SK-N-SH (cell line): ENCODE results near the gene CYLD. TPM values are rescaled to one million over a fixed set of nuclear protein-coding genes. Genes with fewer than 3 reads are reported as not detected.

Experiments used
- CTCF ChIA-PET: fragments of 300-600, 350-600 bp; formaldehyde crosslinking; extraction: SDS; loops from one replicate; lab custom pipeline; 2021; lab: Yijun Ruan, JAX
- POLR2A ChIA-PET: fragments of 350-600 bp; sonication (Branson Sonifier 250); formaldehyde crosslinking; extraction: SDS; loops from one replicate; lab custom pipeline; 2020; ENCODE audit warnings: antibody characterized with exemption, inconsistent platforms; lab: Yijun Ruan, JAX
- DNase-seq: peaks from one replicate; pipeline ENCODE4 v3.0.0; 2012
- H2AFZ ChIP-seq: fragments of 200-600 bp; sonication (generic); 2 replicates; pipeline ENCODE4 v1.8.1; 2016; ENCODE audit warnings: antibody characterized with exemption, mild to moderate bottlenecking, low read depth
- H3F3A ChIP-seq: fragments of 200-600 bp; sonication (generic); replicated peaks from 2 replicates; pipeline ENCODE3; 2016; ENCODE audit warnings: antibody characterized with exemption, mild to moderate bottlenecking; ENCODE audit not compliant: insufficient read depth
- H3K27ac ChIP-seq, 2 experiments: fragments of 200-500 bp in 1 of 2; fragments of 200-600 bp in 1 of 2; sonication (Bioruptor generic) in 1 of 2; sonication (generic), shearing (Covaris generic) in 1 of 2; 2 replicates each; pipeline versions ENCODE4 v1.5.1 to v1.6.1; 2014 to 2016; ENCODE audit warnings: low read depth in 2 of 2, inconsistent platforms in 1 of 2, low read length in 1 of 2, mild to moderate bottlenecking in 1 of 2, mixed read lengths in 1 of 2
- H3K27me3 ChIP-seq: fragments of 200-600 bp; sonication (generic), shearing (Covaris generic); 2 replicates; pipeline ENCODE4 v1.6.1; 2016; ENCODE audit warnings: mixed run types; ENCODE audit not compliant: insufficient read depth
- H3K36me3 ChIP-seq, 2 experiments: fragments of 200-500 bp in 1 of 2; fragments of 200-600 bp in 1 of 2; sonication (Bioruptor generic) in 1 of 2; sonication (generic) in 1 of 2; replicated peaks in 1 of 2; 2 replicates each; pipeline versions ENCODE3 to v1.5.1; 2014 to 2016; ENCODE audit warnings: low read length in 1 of 2, mild to moderate bottlenecking in 1 of 2; ENCODE audit not compliant: insufficient read depth in 2 of 2, control insufficient read depth in 1 of 2
- H3K4me1 ChIP-seq, 2 experiments: fragments of 200-500 bp in 1 of 2; fragments of 200-600 bp in 1 of 2; sonication (Bioruptor generic) in 1 of 2; sonication (generic), shearing (Covaris generic) in 1 of 2; 2 replicates each; pipeline versions ENCODE4 v1.5.1 to v1.6.1; 2014 to 2016; ENCODE audit warnings: low read depth in 1 of 2, low read length in 1 of 2, mixed run types in 1 of 2; ENCODE audit not compliant: insufficient read depth in 2 of 2, control insufficient read depth in 1 of 2
- H3K4me2 ChIP-seq: fragments of 200-600 bp; sonication (generic), shearing (Covaris generic); 2 replicates; pipeline ENCODE4 v1.6.1; 2017; ENCODE audit warnings: mixed run types
- H3K4me3 ChIP-seq, 2 experiments: fragments of 200-500 bp in 1 of 2; fragments of 200-600 bp in 1 of 2; sonication (Bioruptor generic) in 1 of 2; sonication (generic), shearing (Covaris generic) in 1 of 2; 2 replicates each; pipeline versions ENCODE4 v1.5.1 to v1.8.1; 2014 to 2016; ENCODE audit warnings: low read depth in 2 of 2, inconsistent platforms in 1 of 2, low read length in 1 of 2, mild to moderate bottlenecking in 1 of 2, mixed read lengths in 1 of 2, moderate library complexity in 1 of 2
- H3K79me2 ChIP-seq: fragments of 200-600 bp; sonication (generic); 2 replicates; pipeline ENCODE4 v1.8.1; 2017; ENCODE audit warnings: mild to moderate bottlenecking; ENCODE audit not compliant: insufficient read depth
- H3K9ac ChIP-seq: fragments of 200-600 bp; sonication (generic); 2 replicates; pipeline ENCODE4 v1.6.1; 2017; ENCODE audit warnings: mixed run types
- H3K9me2 ChIP-seq: fragments of 200-600 bp; sonication (generic); 2 replicates; pipeline ENCODE4 v1.6.1; 2017; ENCODE audit warnings: mixed run types
- H3K9me3 ChIP-seq: fragments of 200-600 bp; sonication (generic); 2 replicates; pipeline ENCODE4 v1.6.1; 2017; ENCODE audit warnings: mixed run types, mild to moderate bottlenecking, moderate library complexity
- H4K20me1 ChIP-seq: fragments of 200-600 bp; sonication (generic); 2 replicates; pipeline ENCODE4 v1.6.1; 2017; ENCODE audit warnings: mild to moderate bottlenecking, mixed run types; ENCODE audit not compliant: insufficient read depth
- JUND ChIP-seq: IDR thresholded peaks from 2 replicates; pipeline ENCODE4 v1.4.0; 2012
- NFIC ChIP-seq: IDR thresholded peaks from 2 replicates; pipeline ENCODE4 v1.4.0; 2012; ENCODE audit warnings: borderline replicate concordance
- TAF1 ChIP-seq: IDR thresholded peaks from 2 replicates; pipeline ENCODE4 v1.6.1; 2012; ENCODE audit warnings: low read depth, mild to moderate bottlenecking, low read length, moderate library complexity, borderline replicate concordance
- TEAD4 ChIP-seq: IDR thresholded peaks from 2 replicates; pipeline ENCODE4 v1.4.0; 2012; ENCODE audit warnings: mild to moderate bottlenecking, borderline replicate concordance; ENCODE audit not compliant: insufficient read depth
- YY1 ChIP-seq: IDR thresholded peaks from 2 replicates; pipeline ENCODE4 v1.4.0; 2012; ENCODE audit warnings: low read depth, mild to moderate bottlenecking
- WGBS: methylation state at CpG from one replicate; pipeline ENCODE4 v1.1.6; 2017; ENCODE audit warnings: low lambda C conversion rate; 5-methylcytosine and 5-hydroxymethylcytosine counted together
- polyA plus RNA-seq, 3 experiments: library from polyadenylated mRNA; depleted of rRNA; stranded (reverse); fragments of >200 nt; gene quantifications; 2 replicates each; pipeline ENCODE4 v1.2.3, GENCODE V29; 2012
- TF ChIP-seq, protein P1 (sequence below): IDR thresholded peaks from 2 replicates; pipeline ENCODE4; 2012
- TF ChIP-seq, protein P2 (sequence below): IDR thresholded peaks from 2 replicates; pipeline ENCODE4 v1.6.1; 2012; ENCODE audit warnings: mild to moderate bottlenecking, low read depth, low read length, moderate library complexity
- TF ChIP-seq, protein P3 (sequence below): IDR thresholded peaks from 2 replicates; pipeline ENCODE4 v1.4.0; 2012; ENCODE audit warnings: low read depth

CYLD gene
- polyA plus RNA-seq, 1 of the 3 experiments (the other 2 are of a cell fraction) = 6.5 TPM

DNA sequence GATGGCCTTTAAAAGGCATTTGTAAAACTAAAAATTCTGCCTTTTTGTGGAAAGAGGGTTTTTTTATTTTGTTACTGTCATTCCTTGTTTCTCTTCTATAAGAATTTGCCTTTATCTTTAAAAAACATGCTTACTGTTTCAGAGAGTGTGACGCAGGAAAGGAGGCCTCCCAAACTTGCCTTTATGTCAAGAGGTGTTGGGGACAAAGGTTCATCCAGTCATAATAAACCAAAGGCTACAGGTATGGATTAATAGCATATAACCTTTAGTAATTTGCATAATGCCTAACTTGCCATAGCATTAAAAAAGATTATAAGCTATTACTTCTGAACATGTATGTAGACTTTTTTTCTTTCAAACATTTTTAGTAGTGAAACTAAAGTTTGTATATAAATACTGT lies 34.2 kb downstream of the CYLD start:
- Histone ChIP-seq H3K36me3 (peaks cover 21 to 28% of the 10 kb centered on the region in 2 experiments), H2AFZ (no peak overlapping the region), H3K9me3 (no peaks in the 10 kb centered on the region), H3K79me2 (peaks cover 10% of the 10 kb centered on the region; the same call in 1 of the 2 replicates), H3K4me2 (no peak overlapping the region), H3K27me3 (no peaks in the 10 kb centered on the region), H3K27ac (no peak overlapping the region), H3K4me3 (no peak overlapping the region), H3K4me1 (no peaks in the 10 kb centered on the region), H3K9ac (no peak overlapping the region), H3F3A (peaks cover 4% of the 10 kb centered on the region), H4K20me1 (no peaks in the 10 kb centered on the region), H3K9me2 (no peaks in the 10 kb centered on the region)
- ChIA-PET CTCF (interaction anchor here (1.7 kb wide), 1 partner anchor 29 kb away, joined by 6 read pairs; no protein-coding TSS in a partner anchor), POLR2A (no interaction called here)
- TF ChIP-seq, protein P1, sequence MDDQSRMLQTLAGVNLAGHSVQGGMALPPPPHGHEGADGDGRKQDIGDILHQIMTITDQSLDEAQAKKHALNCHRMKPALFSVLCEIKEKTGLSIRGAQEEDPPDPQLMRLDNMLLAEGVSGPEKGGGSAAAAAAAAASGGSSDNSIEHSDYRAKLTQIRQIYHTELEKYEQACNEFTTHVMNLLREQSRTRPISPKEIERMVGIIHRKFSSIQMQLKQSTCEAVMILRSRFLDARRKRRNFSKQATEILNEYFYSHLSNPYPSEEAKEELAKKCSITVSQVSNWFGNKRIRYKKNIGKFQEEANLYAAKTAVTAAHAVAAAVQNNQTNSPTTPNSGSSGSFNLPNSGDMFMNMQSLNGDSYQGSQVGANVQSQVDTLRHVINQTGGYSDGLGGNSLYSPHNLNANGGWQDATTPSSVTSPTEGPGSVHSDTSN = no peak
- TF ChIP-seq TEAD4 (no peak), JUND (no peak), YY1 (no peak), TAF1 (no peak), NFIC (no peak)
- TF ChIP-seq, protein P2, sequence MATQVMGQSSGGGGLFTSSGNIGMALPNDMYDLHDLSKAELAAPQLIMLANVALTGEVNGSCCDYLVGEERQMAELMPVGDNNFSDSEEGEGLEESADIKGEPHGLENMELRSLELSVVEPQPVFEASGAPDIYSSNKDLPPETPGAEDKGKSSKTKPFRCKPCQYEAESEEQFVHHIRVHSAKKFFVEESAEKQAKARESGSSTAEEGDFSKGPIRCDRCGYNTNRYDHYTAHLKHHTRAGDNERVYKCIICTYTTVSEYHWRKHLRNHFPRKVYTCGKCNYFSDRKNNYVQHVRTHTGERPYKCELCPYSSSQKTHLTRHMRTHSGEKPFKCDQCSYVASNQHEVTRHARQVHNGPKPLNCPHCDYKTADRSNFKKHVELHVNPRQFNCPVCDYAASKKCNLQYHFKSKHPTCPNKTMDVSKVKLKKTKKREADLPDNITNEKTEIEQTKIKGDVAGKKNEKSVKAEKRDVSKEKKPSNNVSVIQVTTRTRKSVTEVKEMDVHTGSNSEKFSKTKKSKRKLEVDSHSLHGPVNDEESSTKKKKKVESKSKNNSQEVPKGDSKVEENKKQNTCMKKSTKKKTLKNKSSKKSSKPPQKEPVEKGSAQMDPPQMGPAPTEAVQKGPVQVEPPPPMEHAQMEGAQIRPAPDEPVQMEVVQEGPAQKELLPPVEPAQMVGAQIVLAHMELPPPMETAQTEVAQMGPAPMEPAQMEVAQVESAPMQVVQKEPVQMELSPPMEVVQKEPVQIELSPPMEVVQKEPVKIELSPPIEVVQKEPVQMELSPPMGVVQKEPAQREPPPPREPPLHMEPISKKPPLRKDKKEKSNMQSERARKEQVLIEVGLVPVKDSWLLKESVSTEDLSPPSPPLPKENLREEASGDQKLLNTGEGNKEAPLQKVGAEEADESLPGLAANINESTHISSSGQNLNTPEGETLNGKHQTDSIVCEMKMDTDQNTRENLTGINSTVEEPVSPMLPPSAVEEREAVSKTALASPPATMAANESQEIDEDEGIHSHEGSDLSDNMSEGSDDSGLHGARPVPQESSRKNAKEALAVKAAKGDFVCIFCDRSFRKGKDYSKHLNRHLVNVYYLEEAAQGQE = no peak
- TF ChIP-seq, protein P3, sequence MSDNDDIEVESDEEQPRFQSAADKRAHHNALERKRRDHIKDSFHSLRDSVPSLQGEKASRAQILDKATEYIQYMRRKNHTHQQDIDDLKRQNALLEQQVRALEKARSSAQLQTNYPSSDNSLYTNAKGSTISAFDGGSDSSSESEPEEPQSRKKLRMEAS = no peak
- whole genome bisulfite sequencing = 96% methylated on average over 1 of the region's 1 CpG
- DNase-seq = no peak

DNA sequence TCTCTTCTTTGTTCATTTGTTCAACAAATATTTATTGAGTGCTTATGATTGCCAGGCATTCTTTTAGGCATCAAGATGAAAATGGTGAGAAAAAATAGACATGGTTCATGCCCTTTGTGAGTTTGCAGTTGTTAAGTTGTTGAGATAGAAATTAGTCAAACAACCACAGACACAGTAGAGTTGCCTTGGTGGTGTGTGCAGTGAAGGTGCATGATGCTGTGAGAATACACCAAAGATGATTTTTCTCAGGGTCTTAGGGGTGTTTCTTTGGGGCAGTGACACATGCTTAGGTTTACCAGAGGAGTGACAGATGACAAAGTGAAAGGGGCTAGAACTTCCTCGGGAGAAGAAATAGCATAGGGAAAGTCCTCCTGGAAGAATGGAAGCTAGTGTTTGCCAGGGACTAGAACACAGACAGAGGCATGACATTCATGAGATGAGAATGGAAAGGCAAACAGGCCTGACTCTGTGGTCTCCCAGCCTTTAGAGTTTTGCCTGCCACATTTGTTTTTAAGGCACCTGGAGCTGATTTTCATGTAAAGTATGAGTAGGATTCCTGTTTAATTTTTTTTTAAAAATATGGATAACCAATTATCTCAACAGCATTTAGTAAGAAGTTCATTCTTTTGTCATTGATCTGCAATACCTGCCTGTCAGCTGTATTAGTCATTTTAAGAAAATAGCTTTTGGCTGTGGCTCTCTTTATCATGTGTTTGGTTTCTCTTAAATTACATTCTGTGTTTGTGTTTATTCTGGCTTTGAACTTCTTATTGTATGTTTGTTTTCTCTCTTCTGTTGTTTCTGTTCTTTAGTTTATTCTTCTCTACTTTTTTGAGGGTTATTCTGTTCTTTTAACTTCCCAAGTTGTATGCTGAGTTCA lies 36.6 kb downstream of the CYLD start:
- Histone ChIP-seq H3K27ac (no peak overlapping the region), H3K4me1 (no peaks in the 10 kb centered on the region), H2AFZ (no peak overlapping the region), H3K4me2 (no peak overlapping the region), H3K9me3 (no peaks in the 10 kb centered on the region), H3K27me3 (no peaks in the 10 kb centered on the region), H3K79me2 (peaks cover 4% of the 10 kb centered on the region; the same call in 1 of the 2 replicates), H3K36me3 (peaks cover 31 to 39% of the 10 kb centered on the region in 2 experiments), H3K9me2 (no peaks in the 10 kb centered on the region), H3K9ac (no peak overlapping the region), H3F3A (no peaks in the 10 kb centered on the region), H4K20me1 (no peaks in the 10 kb centered on the region), H3K4me3 (no peak overlapping the region)
- ChIA-PET CTCF (interaction anchor here (1.5 kb wide), 1 partner anchor 28 kb away, joined by 3 read pairs; no protein-coding TSS in a partner anchor), POLR2A (no interaction called here)
- no peak for DNase-seq
- TF ChIP-seq YY1 (no peak), TAF1 (no peak)
- 94% methylated on average over 1 of the region's 1 CpG for WGBS
